T-helper 1 cell treated with Interleukin-12 subunit alpha and Interleukin-12 subunit beta and Interleukin-4 antibody, amounts not matched to agents 30 ng/mL and 1 ng/mL, for 36 hours (primary cell): ENCODE measurements around the gene TMEM203. TPM values are rescaled to one million over a fixed set of nuclear protein-coding genes. Genes with fewer than 3 reads are reported as not detected.

ENCODE experiments used
- intact Hi-C: fragments of 100-400 bp; cut with micrococcal nuclease; formaldehyde crosslinking; loops from one replicate; pipeline ENCODE4 v1.15.1; 2024
- total RNA-seq: library from RNA; stranded (reverse); gene quantifications from 2 replicates; pipeline ENCODE4 v1.2.3, GENCODE V29; 2022

The TMEM203 gene
- total RNA-seq, 1 donor from 2014 or later: 29.4 TPM

DNA sequence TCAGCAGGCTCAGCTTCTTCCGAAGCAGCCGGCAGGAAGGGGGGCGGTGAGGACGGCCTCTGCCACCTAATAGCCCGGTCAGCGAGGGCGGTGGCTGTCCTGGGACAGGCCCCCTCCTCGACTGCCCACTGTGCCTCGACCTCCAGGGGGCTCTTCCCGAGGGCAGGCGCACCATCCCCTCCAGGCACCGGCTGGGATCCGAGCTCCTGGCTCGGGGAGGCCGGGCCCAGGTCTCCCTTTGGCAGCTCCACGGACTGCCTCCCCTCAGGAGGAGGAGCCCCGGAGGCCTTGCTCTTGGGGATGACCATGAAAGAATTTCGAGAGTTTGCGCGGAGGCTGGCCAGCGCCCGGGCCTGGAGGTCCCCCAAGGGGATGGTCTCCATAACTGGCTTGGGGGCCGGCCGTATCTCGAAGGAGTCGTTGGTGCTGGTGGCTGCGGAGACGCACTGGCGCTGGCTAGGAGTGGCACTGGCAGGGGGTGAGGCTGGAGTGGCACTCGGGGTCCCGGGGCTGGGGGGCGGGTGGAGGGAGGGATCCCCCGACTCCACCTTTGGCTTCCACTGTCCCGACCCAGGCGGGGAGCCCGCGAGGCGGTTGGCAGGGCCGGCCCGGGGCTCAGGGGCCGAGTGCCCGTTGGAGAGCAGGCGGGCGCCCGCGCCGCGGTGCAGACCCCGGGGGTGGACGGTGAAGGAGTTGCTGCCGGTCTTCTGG lies 5.9 kb downstream of the TMEM203 start:
- intact Hi-C loops: loop anchor here (1.0 to 2.0 kb wide), 7 partner anchors 10 to 351 kb away; partner anchors contain the start of genes MRPL41, NELFB, PNPLA7 and TUBB4B

DNA sequence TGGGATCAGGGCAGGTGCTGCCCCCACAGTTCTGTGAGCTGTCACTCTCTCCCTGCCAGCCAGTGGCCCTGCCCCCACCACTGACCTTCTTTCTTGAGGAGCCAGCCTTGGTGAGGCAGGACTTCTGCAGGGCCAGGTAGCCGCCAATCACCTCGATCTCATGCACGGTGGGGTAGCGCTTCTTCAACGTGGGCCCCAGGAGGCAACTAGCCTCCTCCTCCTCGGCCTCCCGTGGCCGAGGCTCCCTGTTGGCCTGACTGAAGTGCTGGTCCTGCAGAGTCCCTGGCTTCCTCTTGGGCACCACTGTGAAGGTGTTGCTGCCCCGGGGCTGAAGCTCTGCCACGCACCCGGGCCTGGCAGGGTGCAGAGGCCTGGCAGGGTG lies 6.6 kb downstream of the TMEM203 start:
- intact Hi-C loops: no loop called here

DNA sequence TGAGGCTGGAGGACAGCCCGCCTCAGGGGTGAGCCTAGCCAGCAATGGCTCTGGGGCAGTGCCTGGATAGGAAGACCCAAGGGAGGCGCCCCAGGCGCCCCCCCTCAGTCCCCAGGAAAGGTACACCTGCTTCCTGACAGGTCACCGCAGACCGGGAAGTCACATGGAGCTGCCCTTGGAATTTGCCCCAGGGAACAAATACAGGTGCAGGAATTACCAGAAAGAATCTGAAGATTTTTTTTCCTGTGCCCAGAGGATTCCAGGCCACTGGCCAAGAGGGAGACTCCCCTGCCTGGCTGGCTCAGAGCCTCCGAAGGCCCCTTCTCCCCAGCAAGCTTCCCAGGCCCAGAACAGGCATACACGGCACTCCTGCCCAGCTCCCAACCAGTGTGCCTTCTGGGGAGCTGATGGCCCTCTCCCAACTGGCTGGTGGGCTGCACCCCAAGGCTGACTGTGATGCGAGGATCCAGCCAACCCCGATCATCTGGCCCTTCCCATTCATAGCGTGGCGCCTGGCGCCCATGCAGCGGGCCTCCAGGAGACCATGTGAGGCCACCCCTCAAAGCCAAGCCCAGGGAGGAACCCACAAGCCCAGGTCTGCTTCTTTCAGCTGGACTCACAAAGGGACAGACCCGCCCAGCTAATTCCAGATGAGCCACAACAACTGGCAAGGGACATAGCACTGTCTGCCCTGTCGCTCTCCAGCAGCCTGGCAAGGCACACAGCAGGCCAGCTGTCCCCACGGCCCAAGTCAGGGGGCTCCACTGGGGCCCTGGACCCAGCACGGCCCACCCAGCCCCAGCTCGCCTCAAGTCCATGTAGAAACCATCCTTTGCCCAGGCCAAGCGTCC lies 7.2 kb downstream of the TMEM203 start:
- intact Hi-C loops: no loop called here

DNA sequence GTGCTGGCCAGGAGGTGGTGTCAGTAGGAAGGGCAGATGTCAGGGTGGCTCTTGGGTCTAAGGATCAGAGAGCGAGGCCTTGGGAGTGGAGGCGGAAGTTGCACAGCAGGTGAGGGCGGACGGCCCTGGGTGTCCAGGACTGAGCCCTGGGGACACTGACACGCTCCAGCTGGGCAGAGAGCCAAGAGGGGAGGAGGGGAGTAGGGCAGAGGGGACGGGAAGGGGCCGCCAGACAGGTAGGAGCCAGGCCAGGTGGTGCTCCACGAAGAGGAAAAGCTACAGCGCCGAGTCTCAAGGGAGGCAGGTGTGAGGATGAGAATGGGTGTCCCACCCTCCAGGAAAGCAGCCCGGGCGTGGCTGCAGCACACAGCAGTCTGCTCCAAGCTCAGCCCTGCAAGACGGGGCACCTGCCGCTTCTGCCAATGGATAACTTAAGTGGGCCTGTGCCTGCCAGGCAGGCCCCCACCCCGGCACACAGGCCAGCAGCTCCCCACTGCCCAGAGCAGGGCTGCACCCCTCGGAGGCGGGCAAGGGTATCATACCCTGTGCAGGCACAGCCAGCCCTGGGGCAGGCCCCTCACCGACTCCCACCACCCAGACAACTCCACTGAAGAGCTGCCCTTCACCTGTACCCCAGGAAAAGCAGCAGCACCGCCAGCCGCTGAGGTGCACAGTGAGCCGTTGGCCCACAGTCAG lies 9.8 kb downstream of the TMEM203 start:
- intact Hi-C loops: no loop called here

DNA sequence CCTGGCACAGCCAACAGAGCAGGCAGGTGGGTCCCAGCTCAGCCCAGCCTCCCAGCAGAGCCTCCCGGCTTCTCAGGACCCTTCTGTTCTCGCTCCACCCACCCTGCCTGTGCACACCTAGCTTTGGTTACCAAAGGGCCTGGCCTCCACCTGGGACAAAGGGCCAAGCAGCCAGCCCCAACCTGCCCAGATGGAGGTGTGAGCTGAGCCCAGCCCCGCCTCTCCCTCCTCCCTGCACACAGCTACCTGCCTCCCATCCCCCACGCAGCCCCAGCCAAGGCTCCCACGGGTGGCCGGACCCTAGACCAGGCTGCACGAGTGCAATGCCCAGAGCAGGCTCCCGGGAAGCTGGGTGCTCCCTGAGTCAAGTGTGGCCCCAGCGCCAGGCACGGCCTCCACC lies 10.5 kb downstream of the TMEM203 start:
- intact Hi-C loops: no loop called here

DNA sequence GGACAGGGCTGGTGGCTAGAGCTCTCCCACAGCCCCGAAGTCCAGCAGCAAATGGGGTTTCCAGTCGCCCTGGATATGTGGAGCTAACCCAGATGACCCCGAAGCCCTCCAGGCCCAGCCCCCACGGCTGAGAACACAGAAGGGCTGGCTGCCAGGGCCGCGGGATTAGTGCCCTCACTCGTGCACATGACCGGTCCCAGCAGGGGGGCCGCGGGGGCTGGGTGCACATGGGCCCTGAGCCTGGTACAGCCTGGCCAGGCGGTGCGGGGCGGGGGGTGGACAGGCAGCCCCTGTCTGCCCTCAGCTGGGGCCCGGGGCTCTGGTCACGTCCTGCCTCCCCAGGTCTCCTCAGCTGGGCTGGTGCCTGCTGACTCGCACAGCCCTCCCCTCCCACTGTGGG lies 11.1 kb downstream of the TMEM203 start:
- intact Hi-C loops: no loop called here

DNA sequence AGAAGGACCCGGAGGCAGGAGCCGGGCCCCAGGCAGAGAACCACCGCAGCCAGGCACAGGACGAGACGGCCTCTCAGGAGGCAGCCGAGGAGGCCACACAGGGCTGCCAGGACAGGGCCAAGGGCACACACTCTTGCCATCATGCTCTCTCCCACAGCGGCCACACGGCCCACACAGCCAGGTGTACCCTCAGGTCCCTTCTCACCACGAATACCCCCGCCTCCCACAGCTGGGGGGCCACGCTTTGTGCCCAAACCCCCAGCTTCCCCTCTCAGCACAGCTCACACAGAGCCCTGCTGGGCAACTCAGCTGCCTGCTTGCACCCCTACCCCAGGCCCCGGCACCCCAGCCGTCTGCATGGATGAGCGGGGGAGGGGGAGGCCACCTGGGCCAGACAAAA lies 11.7 kb downstream of the TMEM203 start:
- intact Hi-C loops: no loop called here

DNA sequence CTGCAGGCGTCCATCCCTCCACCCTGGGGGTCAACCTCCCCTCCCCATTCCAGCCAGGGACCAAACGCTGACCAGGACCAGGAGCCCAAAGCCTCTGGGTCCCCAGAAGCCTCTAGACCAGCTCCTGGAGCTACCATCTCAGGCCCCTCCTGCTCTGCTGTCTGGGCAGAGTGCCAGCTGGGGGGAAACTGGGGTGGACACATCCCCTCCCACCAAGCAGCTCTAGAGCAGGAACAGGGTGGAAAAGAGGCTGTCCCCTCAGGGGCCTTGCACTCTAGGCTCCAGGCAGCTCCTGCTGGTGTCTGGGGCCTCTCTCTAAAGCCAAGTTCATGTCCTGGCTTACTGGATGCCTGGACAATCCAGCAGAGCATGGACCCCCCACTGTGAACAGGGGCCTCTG lies 12.6 kb downstream of the TMEM203 start:
- intact Hi-C loops: no loop called here

DNA sequence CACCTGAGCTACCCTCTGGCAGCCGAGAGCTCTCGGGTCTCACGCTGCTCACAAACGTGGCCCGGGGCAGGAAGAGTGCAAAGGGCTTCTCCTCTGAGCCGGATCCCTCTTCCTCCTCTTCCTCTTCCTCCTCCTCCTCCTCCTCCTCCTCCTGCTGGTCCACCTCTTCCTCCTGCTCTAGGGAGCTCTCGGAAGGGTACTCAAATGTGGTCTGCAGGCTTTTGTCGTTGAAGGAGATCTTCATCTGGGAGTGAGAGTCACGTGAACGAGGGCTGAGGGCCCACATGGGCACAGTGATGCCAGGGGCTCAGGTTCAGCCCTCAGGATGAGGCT lies 13.0 kb downstream of the TMEM203 start:
- intact Hi-C loops: no loop called here

DNA sequence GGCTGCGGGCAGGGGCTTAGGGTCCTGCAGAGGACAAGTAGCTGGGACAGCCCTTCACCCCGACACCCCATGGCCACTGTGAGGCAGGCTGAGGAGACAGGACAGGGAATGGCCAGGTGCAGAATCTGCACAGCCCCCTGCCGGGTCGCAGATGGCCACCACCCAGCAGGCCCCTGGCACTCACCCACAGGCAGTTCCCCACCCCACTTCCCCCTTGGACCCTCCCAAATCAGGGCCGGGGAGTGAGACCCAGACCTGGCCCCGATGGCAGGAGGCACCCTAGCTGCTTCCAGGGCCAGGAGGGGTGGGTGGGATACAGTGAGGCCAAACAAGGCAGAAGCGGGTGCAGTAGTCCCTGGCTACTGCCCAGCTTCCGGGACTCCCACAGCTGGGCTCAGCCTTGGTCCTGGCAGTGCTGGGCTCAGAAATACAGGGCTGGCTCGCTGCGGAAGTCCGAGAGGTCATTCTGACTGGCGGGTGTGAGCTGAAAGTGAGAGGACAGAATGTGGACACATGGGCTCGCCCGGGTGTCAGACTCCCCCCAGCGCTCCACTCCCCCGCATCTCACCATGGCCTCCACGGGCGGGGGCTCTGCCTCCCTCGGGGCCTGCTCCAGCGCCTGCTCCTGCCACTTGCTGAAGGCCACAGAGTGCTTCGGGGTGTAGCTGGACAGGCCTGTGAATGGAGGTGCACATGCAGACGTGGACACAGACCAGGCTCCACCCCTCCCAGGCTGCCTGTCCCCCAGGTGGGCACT lies 13.6 kb downstream of the TMEM203 start:
- intact Hi-C loops: no loop called here

DNA sequence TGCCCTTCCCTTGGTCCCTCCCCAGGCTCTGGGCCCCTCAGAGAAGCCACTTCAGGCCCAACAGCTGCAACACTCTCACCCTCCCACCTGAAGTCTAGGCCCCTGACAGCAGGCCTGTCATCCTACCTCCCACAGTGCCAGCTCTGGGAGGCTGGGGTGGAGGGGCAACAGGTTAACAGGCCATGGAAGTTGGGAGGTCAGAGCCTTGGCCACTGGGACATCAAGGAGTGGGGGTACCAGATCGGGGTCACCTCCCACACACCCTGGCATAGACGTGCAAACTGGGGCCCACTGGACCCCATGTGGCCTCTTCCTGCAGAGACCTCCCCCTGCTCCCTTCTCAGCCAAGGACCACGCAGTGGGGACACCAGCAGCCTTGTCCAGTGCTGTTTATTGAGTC lies 14.2 kb downstream of the TMEM203 start:
- intact Hi-C loops: no loop called here

DNA sequence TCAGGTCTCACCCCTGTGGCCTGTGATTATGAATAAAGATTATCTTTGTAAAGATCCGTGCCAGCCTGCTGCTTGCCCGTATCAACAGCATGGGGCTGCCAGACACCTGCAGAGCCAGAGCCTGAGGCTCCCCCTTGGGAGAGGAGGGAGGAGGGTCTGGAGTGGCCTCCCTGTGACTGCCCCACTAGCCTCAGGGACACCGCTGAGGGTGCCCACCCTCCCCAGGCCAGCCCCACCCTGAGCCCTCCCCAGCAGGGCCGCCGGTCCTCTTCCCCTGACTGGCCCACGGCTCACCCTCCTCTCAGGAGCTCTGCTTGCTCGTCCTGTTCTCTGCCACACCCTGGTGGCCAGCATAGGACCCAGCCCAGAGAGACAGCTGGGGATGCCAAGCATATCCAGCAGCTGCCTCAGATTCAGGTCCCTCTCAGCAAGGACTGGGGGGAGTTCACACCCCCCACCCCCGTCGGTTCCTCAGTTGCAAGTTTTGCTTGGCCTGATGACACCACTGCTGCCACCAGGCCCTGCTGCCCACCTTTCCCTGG lies 15.1 kb downstream of the TMEM203 start:
- intact Hi-C loops: no loop called here

DNA sequence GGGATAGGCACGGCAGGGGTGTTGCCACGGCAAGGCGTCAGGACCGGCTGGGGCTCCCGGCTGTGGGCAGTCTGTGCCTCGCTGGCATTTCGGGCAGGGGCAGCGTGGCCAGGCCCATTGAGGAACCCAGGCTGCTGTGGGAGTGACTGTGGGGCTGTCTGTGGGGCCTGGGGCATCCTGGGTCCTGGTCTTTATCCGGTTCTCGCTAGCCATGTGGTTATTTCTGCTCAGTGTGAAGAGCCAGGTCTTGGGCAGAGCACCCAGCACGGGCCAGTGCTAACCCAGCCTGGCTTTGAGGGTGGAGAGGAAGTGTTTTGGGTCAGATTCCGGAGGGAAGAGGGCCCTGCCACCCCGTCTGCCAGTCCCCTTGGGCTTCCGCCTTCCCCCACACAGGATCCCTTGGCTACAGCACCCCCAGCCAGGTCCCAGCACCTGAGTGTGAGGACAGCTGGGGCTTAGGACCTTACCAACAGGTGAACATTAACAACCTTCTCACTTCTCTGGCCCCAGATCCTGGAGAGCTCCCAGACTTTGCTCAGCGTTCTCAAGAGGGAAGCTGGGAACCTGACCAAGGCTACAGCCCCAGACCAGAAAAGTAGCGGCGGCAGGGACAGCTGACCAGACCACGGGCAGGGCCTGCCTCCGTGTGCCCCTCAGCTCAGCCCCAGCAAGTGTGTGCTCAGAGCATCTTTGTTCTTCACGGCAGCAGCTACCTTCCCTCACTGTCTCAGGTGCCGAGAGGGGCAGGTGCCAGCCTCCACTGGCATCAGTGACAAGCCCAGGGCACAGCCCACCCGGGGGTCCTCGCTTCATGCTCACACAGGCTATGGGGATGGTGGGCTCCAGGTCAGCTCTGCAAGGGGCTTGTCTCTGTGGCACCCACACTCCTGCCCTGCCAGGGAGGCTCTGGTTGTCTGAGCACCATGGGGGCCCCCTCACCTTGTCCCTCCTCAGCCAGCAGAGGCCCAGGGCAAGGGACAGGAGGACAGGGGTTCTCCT lies 15.9 kb downstream of the TMEM203 start:
- intact Hi-C loops: loop anchor here (1.0 to 2.0 kb wide), 2 partner anchors 11 to 39 kb away; partner anchors contain the start of gene TPRN

DNA sequence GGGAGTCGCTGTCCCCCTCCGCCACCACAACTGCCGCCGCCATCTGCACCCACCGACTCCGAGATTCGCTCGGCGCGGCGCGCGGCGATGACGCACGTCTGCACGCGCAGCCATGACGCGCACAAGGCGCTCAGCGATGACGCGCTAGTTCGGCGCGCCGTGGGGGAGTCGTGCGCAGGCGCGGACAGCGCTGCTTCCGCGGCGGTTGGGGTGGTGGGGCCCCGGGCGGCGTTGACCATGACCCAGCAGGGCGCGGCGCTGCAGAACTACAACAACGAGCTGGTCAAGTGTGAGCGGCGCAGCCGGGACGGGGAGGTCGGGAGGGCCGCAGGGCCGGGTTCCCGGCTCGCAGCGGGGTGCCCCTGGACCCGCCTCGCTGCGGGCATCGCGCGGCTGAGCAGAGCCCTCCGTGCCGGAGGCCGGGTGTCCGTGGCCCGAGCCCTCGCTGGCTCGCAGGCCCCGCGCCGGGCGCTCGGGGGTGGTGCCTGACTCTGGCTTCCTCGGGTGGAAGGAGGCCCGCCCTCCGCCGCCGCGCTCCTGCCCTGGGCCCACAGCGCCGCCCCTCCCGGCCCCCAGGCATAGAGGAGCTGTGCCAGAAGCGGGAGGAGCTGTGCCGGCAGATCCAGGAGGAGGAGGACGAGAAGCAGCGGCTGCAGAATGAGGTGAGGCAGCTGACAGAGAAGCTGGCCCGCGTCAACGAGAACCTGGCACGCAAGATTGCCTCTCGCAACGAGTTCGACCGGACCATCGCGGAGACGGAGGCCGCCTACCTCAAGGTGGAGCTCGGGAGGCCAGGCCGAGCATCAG lies 16.8 kb downstream of the TMEM203 start, which contains the start of the genes ANAPC2 and SSNA1:
TSS of gene ANAPC2 (minus strand) at position 71 of the 807 bp plus-strand sequence. CDS start at position 43, 28 bp downstream.
TSS of gene SSNA1 (plus strand) at position 187 of the 807 bp plus-strand sequence. CDS start at position 238, 51 bp downstream.
- intact Hi-C loops: loop anchor here (1.0 to 2.0 kb wide), 7 partner anchors 12 to 67 kb away; partner anchors contain the start of genes NDOR1, NELFB, TMEM203 and TPRN

DNA sequence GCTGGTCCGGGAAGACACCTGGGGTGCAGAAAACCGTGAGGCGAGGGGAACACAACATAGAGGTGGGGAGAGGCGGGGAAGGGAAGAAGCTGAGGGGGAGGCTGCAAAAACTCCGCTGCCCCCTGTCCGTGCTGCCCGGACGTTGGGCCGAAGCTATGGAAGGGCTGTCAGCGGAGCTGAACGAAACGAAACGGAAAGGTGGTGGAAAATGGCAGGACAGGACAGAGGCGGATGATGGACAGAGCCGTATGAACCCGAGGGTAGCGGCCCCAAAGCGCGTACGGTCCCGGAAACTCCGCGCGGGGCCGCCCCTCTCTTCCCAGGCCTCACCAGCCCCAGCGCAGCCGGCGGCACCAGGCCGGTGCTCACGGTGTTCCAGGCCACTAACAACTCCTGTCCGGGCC lies 17.4 kb downstream of the TMEM203 start:
- intact Hi-C loops: loop anchor here (1.0 to 2.0 kb wide), 6 partner anchors 17 to 67 kb away; partner anchors contain the start of genes NDOR1, NELFB and TMEM203

DNA sequence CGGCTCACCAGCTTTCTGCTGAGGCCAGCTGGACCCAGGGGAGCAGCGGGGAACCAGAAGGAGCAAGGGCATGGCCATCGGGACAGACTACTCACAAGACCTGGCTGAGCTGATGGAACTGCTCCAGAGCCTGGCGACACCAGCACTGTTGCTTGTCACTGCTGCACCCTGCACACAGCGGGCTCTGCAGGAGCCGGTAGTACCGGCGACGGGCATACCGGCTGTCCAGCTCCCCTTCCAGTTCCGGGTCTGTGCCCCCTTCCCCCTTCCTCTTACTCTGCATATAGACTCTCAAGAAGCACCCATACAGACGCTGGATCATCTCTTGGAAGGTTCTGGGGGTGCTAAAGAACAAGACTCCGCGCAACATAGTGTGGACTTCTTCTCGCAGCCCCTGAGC lies 18.1 kb downstream of the TMEM203 start:
- intact Hi-C loops: no loop called here

DNA sequence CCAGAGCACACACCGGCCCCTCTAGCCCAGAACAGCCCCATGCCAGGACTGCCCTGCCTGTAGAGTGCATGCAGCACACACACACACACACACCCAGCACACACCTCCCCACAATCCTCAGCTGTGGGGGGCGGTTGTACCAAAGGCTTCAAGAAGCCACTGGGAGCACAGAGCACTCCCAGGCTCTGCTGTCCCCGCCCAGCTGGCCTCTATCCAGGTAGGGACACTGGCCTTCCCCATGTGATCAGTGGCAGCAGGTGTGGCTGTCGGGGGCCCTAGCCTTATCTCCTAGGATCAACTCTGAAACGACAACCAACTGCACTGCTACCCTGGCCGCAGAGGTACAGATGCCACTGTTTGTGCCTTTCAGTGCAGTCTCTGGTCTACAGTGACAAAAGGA lies 19.1 kb downstream of the TMEM203 start:
- intact Hi-C loops: no loop called here

DNA sequence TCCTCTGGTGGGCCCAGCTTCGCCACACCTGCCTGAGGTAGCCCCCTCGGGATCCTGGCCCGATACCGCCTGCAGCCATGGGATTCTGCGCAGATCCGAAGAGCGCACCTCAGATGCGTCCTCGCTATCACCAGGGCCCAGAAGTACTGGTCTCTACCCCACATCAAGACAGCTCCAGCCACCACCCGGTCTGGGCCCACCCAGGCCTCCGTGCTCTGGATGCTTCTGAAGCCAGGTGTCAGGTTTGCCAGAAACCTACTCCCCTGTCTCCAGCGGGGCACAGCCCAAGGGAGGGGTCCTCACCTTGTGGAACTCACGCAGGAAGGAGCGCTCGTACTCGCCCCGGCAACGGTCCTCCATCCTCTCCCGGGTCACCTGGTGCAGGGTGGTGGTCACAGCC lies 19.5 kb downstream of the TMEM203 start:
- intact Hi-C loops: no loop called here
